HCT116 (cell line): ENCODE results near the gene CNTN4. TPM values are rescaled to one million over a fixed set of nuclear protein-coding genes. Genes with fewer than 3 reads are reported as not detected.
"Not testable (repeated sequence)": the region's sequence is repeated elsewhere in the genome, so short reads cannot be mapped to it uniquely, and the experiment has no call there.

Experiments used
- ATAC-seq: fragments of 200-7000 bp; cut with Tn5 transposase; 2 replicates; pipeline ENCODE4 v1.9.1; 2020; ENCODE audit warnings: mild to moderate bottlenecking, moderate library complexity
- BruUV-seq: library from RNA; stranded (reverse); fragments of 400-500 nt; replicated peaks from 2 replicates; lab custom pipeline; 2021; lab: Mats Ljungman, UMichigan
- CTCF ChIA-PET: fragments of 300-600 bp; sonication (Branson Sonifier 250); formaldehyde crosslinking; loops from one replicate; lab custom pipeline; 2021; ENCODE audit warnings: antibody characterized with exemption; lab: Charles Lee
- POLR2A ChIA-PET: fragments of 300-600, 350-600 bp; sonication (Branson Sonifier 250); formaldehyde crosslinking; loops from one replicate; lab custom pipeline; 2021; ENCODE audit warnings: antibody characterized with exemption; lab: Charles Lee
- RAD21 ChIA-PET, 2 experiments: fragments of 300-600 bp; sonication (Branson Sonifier 250); formaldehyde crosslinking; loops; one replicate each; lab custom pipeline; 2023; ENCODE audit warnings: low total read pairs in 2 of 2; ENCODE audit not compliant: uncharacterized antibody in 2 of 2, unreplicated experiment in 2 of 2, low non-redundant PET in 1 of 2; lab: Charles Lee
- DNase-seq: peaks from one replicate; pipeline ENCODE4 v3.0.0-alpha.2; 2010; ENCODE audit warnings: low read depth, low spot score
- H2AFZ ChIP-seq: fragments of 200-600 bp; shearing (Covaris generic), sonication (generic); 2 replicates; pipeline ENCODE4 v1.6.1; 2017; ENCODE audit warnings: low read depth, mixed run types, mixed read lengths, antibody characterized with exemption, low read length; ENCODE audit not compliant: poor library complexity, severe bottlenecking
- H3K27ac ChIP-seq: 2 replicates; pipeline ENCODE4 v1.5.1; 2012; ENCODE audit warnings: low read depth, low read length
- H3K27me3 ChIP-seq: fragments of 200-600 bp; sonication (generic); 2 replicates; pipeline ENCODE4 v1.6.1; 2016; ENCODE audit warnings: mixed run types, low read length, mixed read lengths; ENCODE audit not compliant: insufficient read depth
- H3K36me3 ChIP-seq, 2 experiments: fragments of 200-500 bp in 1 of 2; fragments of 200-600 bp in 1 of 2; sonication (Bioruptor generic) in 1 of 2; sonication (generic) in 1 of 2; 2 replicates each; pipeline versions ENCODE4 v1.5.1 to v1.6.1; 2014 to 2016; ENCODE audit warnings: low read length in 2 of 2, inconsistent platforms in 1 of 2, mixed read lengths in 1 of 2, mixed run types in 1 of 2; ENCODE audit not compliant: insufficient read depth in 2 of 2, control insufficient read depth in 1 of 2
- H3K4me1 ChIP-seq, 2 experiments: fragments of 200-600 bp in 1 of 2; sonication (generic) in 1 of 2; 2 replicates each; pipeline versions ENCODE4 v1.5.1 to v1.6.1; 2012 to 2017; ENCODE audit warnings: low read length in 2 of 2, inconsistent platforms in 1 of 2, mild to moderate bottlenecking in 1 of 2, mixed read lengths in 1 of 2, mixed run types in 1 of 2, moderate library complexity in 1 of 2; ENCODE audit not compliant: insufficient read depth in 2 of 2, control insufficient read depth in 1 of 2
- H3K4me2 ChIP-seq: fragments of 200-600 bp; sonication (generic); 2 replicates; pipeline ENCODE4 v1.6.1; 2017; ENCODE audit warnings: mixed run types, low read length, mixed read lengths
- H3K4me3 ChIP-seq, 2 experiments: fragments of 200-600 bp in 1 of 2; sonication (generic) in 1 of 2; replicated peaks in 1 of 2; 2 replicates each; pipeline ENCODE4 v1.5.1; 2011 to 2016; ENCODE audit warnings: low read length in 2 of 2, control low read depth in 1 of 2, low read depth in 1 of 2, mild to moderate bottlenecking in 1 of 2, mixed read lengths in 1 of 2, mixed run types in 1 of 2
- H3K79me2 ChIP-seq: fragments of 200-600 bp; sonication (generic); 2 replicates; pipeline ENCODE4 v1.6.1; 2017; ENCODE audit warnings: mild to moderate bottlenecking, mixed run types, low read length, moderate library complexity, mixed read lengths; ENCODE audit not compliant: insufficient read depth
- H3K9ac ChIP-seq: fragments of 200-600 bp; sonication (generic); 2 replicates; pipeline ENCODE4 v1.6.1; 2016; ENCODE audit warnings: low read length, mixed read lengths
- H3K9me2 ChIP-seq: fragments of 200-600 bp; sonication (generic), shearing (Covaris generic); 2 replicates; pipeline ENCODE4 v1.6.1; 2017; ENCODE audit warnings: mixed run types, mild to moderate bottlenecking, moderate library complexity; ENCODE audit not compliant: insufficient read depth
- H3K9me3 ChIP-seq, 2 experiments: fragments of 200-500 bp in 1 of 2; fragments of 200-600 bp in 1 of 2; sonication (Bioruptor generic) in 1 of 2; sonication (generic) in 1 of 2; 2 replicates each; pipeline ENCODE4 v1.6.1; 2014 to 2017; ENCODE audit warnings: low read length in 2 of 2, mixed read lengths in 2 of 2, inconsistent platforms in 1 of 2, low read depth in 1 of 2, mild to moderate bottlenecking in 1 of 2, mixed run types in 1 of 2, moderate library complexity in 1 of 2; ENCODE audit not compliant: control insufficient read depth in 1 of 2, insufficient read depth in 1 of 2
- H4K20me1 ChIP-seq: fragments of 200-600 bp; sonication (generic), shearing (Covaris generic); 2 replicates; pipeline ENCODE4 v1.6.1; 2017; ENCODE audit warnings: mixed run types, mild to moderate bottlenecking, moderate library complexity; ENCODE audit not compliant: insufficient read depth
- CEBPB ChIP-seq: IDR thresholded peaks from 2 replicates; pipeline ENCODE4 v1.6.1; 2012; ENCODE audit warnings: low read depth
- EGR1 ChIP-seq: IDR thresholded peaks from 2 replicates; pipeline ENCODE4 v1.6.1; 2012; ENCODE audit warnings: low read depth
- ELF1 ChIP-seq: IDR thresholded peaks from 2 replicates; pipeline ENCODE4 v1.6.1; 2012; ENCODE audit warnings: low read depth, borderline replicate concordance
- EZH2 ChIP-seq: fragments of 200-600 bp; sonication (generic); IDR thresholded peaks from 2 replicates; pipeline ENCODE4 v1.6.1; 2017; ENCODE audit warnings: antibody characterized with exemption, mixed run types
- EZH2phosphoT487 ChIP-seq: fragments of 200-600 bp; IDR thresholded peaks from 2 replicates; pipeline ENCODE4 v1.6.1; 2018; ENCODE audit warnings: antibody characterized with exemption, borderline replicate concordance
- FOSL1 ChIP-seq: IDR thresholded peaks from 2 replicates; pipeline ENCODE4 v1.6.1; 2012; ENCODE audit warnings: low read depth
- JUND ChIP-seq: IDR thresholded peaks from 2 replicates; pipeline ENCODE4 v1.6.1; 2012
- POLR2AphosphoS5 ChIP-seq: IDR thresholded peaks from 2 replicates; pipeline ENCODE4 v1.6.1; 2011; ENCODE audit warnings: mild to moderate bottlenecking, low read depth, low read length, moderate library complexity
- SP1 ChIP-seq: IDR thresholded peaks from 2 replicates; pipeline ENCODE4 v1.6.1; 2012; ENCODE audit warnings: low read depth
- SRF ChIP-seq: IDR thresholded peaks from 2 replicates; pipeline ENCODE4 v1.6.1; 2012; ENCODE audit warnings: low read depth
- TCF7L2 ChIP-seq: IDR thresholded peaks from 2 replicates; pipeline ENCODE4 v1.7.0; 2011; ENCODE audit warnings: borderline replicate concordance, inconsistent platforms; ENCODE audit not compliant: insufficient read depth, insufficient read length; ENCODE audit errors: extremely low read depth
- intact Hi-C: fragments of 100-400 bp; cut with micrococcal nuclease; formaldehyde crosslinking; loops from 2 replicates; pipeline ENCODE4 v1.10.0; 2022
- total RNA-seq: library from RNA; stranded (reverse); gene quantifications from one replicate; pipeline ENCODE4 v1.2.1, GENCODE V29; 2021; ENCODE audit not compliant: unreplicated experiment
- TF ChIP-seq, protein P1 (sequence below): IDR thresholded peaks from 2 replicates; pipeline ENCODE4 v1.6.1; 2012; ENCODE audit warnings: low read depth

CNTN4 gene
- total RNA-seq, 1 experiment from 2014 or later, result not detected

- no peak for ATAC-seq
- no peaks in the 10 kb centered on the region for H3K79me2 ChIP-seq
- CTCF ChIA-PET, result no interaction called here
- DNase-seq, result no peak
- peaks cover 11 to 13% of the 10 kb centered on the region in 2 experiments; a peak in 2 of 4 replicates for H3K9me3 ChIP-seq
- H3K36me3 ChIP-seq, result no peaks in the 10 kb centered on the region
- no peaks in the 10 kb centered on the region for H3K4me1 ChIP-seq
- no peak overlapping the region for H3K4me3 ChIP-seq
- no peak overlapping the region for H3K9ac ChIP-seq
- no peak overlapping the region for H3K4me2 ChIP-seq
- BruUV-seq, result no TSS peak
- H4K20me1 ChIP-seq, result no peaks in the 10 kb centered on the region
- H3K9me2 ChIP-seq, result no peaks in the 10 kb centered on the region
- no peaks in the 10 kb centered on the region for H3K27me3 ChIP-seq
- TF ChIP-seq JUND (no peak), CEBPB (no peak), EZH2phosphoT487 (no peak), ELF1 (no peak), TCF7L2 (no peak), SRF (no peak), SP1 (no peak), EGR1 (no peak), FOSL1 (no peak), POLR2AphosphoS5 (no peak), EZH2 (no peak)
- TF ChIP-seq, protein P1, sequence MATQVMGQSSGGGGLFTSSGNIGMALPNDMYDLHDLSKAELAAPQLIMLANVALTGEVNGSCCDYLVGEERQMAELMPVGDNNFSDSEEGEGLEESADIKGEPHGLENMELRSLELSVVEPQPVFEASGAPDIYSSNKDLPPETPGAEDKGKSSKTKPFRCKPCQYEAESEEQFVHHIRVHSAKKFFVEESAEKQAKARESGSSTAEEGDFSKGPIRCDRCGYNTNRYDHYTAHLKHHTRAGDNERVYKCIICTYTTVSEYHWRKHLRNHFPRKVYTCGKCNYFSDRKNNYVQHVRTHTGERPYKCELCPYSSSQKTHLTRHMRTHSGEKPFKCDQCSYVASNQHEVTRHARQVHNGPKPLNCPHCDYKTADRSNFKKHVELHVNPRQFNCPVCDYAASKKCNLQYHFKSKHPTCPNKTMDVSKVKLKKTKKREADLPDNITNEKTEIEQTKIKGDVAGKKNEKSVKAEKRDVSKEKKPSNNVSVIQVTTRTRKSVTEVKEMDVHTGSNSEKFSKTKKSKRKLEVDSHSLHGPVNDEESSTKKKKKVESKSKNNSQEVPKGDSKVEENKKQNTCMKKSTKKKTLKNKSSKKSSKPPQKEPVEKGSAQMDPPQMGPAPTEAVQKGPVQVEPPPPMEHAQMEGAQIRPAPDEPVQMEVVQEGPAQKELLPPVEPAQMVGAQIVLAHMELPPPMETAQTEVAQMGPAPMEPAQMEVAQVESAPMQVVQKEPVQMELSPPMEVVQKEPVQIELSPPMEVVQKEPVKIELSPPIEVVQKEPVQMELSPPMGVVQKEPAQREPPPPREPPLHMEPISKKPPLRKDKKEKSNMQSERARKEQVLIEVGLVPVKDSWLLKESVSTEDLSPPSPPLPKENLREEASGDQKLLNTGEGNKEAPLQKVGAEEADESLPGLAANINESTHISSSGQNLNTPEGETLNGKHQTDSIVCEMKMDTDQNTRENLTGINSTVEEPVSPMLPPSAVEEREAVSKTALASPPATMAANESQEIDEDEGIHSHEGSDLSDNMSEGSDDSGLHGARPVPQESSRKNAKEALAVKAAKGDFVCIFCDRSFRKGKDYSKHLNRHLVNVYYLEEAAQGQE, result no peak
- POLR2A ChIA-PET, result no interaction called here
- intact Hi-C loops, result no loop called here
- H2AFZ ChIP-seq, result no peak overlapping the region
- H3K27ac ChIP-seq, result no peak overlapping the region
- RAD21 ChIA-PET, result no interaction called here
Observed at GRCh38 chr3:2082871-2083480, 15.7 kb upstream of the CNTN4 start.

DNA sequence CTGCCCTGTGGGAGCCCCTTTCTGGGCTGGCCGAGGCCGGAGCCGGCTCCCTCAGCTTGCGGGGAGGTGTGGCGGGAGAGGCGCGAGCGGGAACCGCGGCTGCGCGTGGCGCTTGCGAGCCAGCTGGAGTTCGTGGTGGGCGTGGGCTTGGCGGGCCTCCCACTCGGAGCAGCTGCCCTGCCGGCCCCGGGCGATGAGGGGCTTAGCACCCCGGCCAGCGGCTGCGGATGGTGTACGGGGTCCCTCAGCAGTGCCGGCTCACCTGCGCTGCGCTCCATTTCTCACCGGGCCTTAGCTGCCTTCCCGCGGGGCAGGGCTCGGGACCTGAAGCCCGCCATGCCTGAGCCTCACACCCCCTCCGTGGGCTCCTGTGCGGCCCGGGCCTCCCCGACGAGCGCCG, 15.1 kb upstream of the CNTN4 start:
- H3K9ac ChIP-seq, RAD21 ChIA-PET, CTCF ChIA-PET, H2AFZ ChIP-seq, H4K20me1 ChIP-seq, intact Hi-C loops, DNase-seq, POLR2A ChIA-PET, H3K79me2 ChIP-seq, H3K27ac ChIP-seq, ATAC-seq, H3K4me2 ChIP-seq, H3K36me3 ChIP-seq, BruUV-seq, H3K27me3 ChIP-seq, H3K4me3 ChIP-seq, H3K9me2 ChIP-seq, H3K4me1 ChIP-seq: not testable (repeated sequence)
- H3K9me3 ChIP-seq, result peaks cover 11 to 13% of the 10 kb centered on the region in 2 experiments; a peak in 2 of 4 replicates
